ENCODE data around the gene CYP27A1. TPM values are rescaled to one million over a fixed set of nuclear protein-coding genes. Genes with fewer than 3 reads are reported as not detected.
A peak's percentile ranks its signal among the peaks of the same experiment; 100 is the strongest.

CYP27A1 gene
- total and polyA plus RNA-seq, 9 of the 15 experiments (the other 6 are each of a cell fraction or from before 2014, with no cell fraction given) = 0.20 TPM; not detected in 8

- TF ChIP-seq CREB3L1 (IDR thresholded peaks at IDR 0.05; ENCODE audit: borderline replicate concordance, low read depth) = no peak
- TF ChIP-seq HBP1 (CRISPR knock-in tag; IDR thresholded peaks at IDR 0.05) = no peak
- TF ChIP-seq ZNF280A (IDR thresholded peaks at IDR 0.05; ENCODE audit: low read depth, partially characterized antibody) = no peak
- TF ChIP-seq MTA2 (IDR thresholded peaks at IDR 0.05; ENCODE audit: low read depth) = no peak
- TF ChIP-seq CCAR2 (IDR thresholded peaks at IDR 0.05; ENCODE audit: low read depth, low read length) = no peak
- TF ChIP-seq TRIM24 (IDR thresholded peaks at IDR 0.05) = peak in 1 of 2 experiments; percentile 54; a peak in 1 of 4 replicates
- no peak for TF ChIP-seq HDAC3 (IDR thresholded peaks at IDR 0.05; ENCODE audit: borderline replicate concordance, partially characterized antibody)
- TF ChIP-seq SETDB1 (IDR thresholded peaks at IDR 0.05; ENCODE audit: low read length) = no peak
- TF ChIP-seq ESRRA (IDR thresholded peaks at IDR 0.05; ENCODE audit: borderline replicate concordance, low read depth) = peak; percentile 71; the same call in 1 of the 2 replicates
- no peak for TF ChIP-seq STAG1 (CRISPR knock-in tag; IDR thresholded peaks at IDR 0.05; ENCODE audit: borderline replicate concordance)
- no peak for TF ChIP-seq GATAD2A (IDR thresholded peaks at IDR 0.05)
- no peak for TF ChIP-seq BRD4 (IDR thresholded peaks at IDR 0.05)
- no peak for TF ChIP-seq ZNF696 (CRISPR knock-in tag; conservative IDR thresholded peaks at IDR 0.05)
- TF ChIP-seq ZNF589 (CRISPR knock-in tag; IDR thresholded peaks at IDR 0.05; ENCODE audit: low read depth) = no peak
- TF ChIP-seq TOE1 (IDR thresholded peaks at IDR 0.05; ENCODE audit: borderline replicate concordance) = no peak
- no peak for TF ChIP-seq TOE1 (CRISPR knock-in tag; IDR thresholded peaks at IDR 0.05; ENCODE audit: borderline replicate concordance, low read depth)
- TF ChIP-seq TEAD1 (CRISPR knock-in tag; IDR thresholded peaks at IDR 0.05) = no peak
- no peak for TF ChIP-seq SP1 (CRISPR knock-in tag; IDR thresholded peaks at IDR 0.05)
- no peak for TF ChIP-seq TCF3 (CRISPR knock-in tag; IDR thresholded peaks at IDR 0.05)
- TF ChIP-seq ZNF79 (CRISPR knock-in tag; IDR thresholded peaks at IDR 0.05; ENCODE audit: low read depth) = no peak
- peak; percentile 97 for TF ChIP-seq CEBPB (tag; IDR thresholded peaks at IDR 0.05)
- no peak for TF ChIP-seq NFE2 (IDR thresholded peaks at IDR 0.05; ENCODE audit: low read depth)
- no peak for TF ChIP-seq POU5F1 (IDR thresholded peaks at IDR 0.05; ENCODE audit: borderline replicate concordance, low read depth, low read length, partially characterized antibody)
- TF ChIP-seq KLF6 (CRISPR knock-in tag; IDR thresholded peaks at IDR 0.05; ENCODE audit: borderline replicate concordance) = no peak
- TF ChIP-seq JUN (IDR thresholded peaks at IDR 0.05; ENCODE audit: borderline replicate concordance, low read depth, low read length) = 0 out of 2 replicates have a peak, but pooled peaks have one; percentile 15
- TF ChIP-seq JUN (CRISPR knock-in tag; IDR thresholded peaks at IDR 0.05; ENCODE audit: borderline replicate concordance) = no peak
- no peak for TF ChIP-seq HEY1 (CRISPR knock-in tag; IDR thresholded peaks at IDR 0.05; ENCODE audit: borderline replicate concordance)
These were observed 24.5 kb downstream of the CYP27A1 start (continued) for GRCh38 chr2:218806346-218806978.

All from K562 (cell line).